Activated naive CD4-positive, alpha-beta T cell (primary cell): ENCODE data around the gene HPGDS.

Source experiments
- DNase-seq, 4 experiments: peaks; one replicate each; lab custom pipeline; 2025; lab: John Stamatoyannopoulos, UW

The HPGDS gene

GRCh38 chr4:94253036-94253435 is 89.6 kb downstream of the HPGDS start:
- DNase-seq, result no peak

GRCh38 chr4:94251094-94251493 is 91.5 kb downstream of the HPGDS start:
- DNase-seq, result no peak
